SIG-M5 treated with dmso at 0.1 percent for 504 hours (cell line): ENCODE results near the gene PJA1.

Experiments used
- DNase-seq: peaks from one replicate; lab custom pipeline; 2025; ENCODE audit not compliant: unreplicated experiment; lab: John Stamatoyannopoulos, UW

The PJA1 gene

DNA sequence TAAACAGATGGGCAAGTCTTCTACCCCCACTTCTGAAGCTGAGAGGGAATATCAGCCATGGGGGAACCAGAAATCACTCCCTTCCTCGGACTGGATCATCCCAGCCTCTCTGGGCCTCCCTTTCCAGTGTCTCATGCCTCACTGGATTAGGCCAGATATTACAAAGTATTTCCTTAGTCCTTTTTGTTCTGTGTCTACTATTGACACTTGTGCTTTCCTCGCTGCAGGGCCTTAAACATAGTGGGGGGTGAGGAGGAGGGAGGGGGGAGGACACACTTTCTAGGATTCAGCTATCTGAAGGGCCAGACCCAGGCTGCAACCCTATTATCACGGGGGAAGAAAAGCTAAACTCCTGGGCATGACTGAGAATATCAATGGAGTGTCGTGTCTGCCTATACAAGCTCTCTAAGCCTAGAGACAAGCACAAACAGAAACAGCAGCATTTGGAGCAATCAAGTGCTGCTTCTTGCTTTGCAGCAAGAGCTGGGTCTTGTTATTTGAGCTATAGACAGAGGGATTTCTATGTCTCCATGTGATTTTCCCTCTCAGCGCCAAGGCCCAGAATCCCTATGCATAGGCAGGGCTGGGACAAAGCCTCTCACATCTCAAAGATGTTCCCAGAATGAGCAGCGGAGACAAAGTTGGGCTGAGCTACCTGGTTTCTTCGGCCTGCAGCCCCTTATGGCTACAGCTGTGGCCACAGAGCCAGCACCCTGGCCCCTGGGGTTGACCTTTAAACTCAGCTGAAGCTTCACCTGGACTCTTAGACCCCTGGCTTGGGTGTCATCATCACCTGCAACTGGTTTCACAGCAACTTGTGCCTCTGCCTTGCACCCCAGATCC is 20.2 kb downstream of the PJA1 start:
- DNase-seq = no peak

DNA sequence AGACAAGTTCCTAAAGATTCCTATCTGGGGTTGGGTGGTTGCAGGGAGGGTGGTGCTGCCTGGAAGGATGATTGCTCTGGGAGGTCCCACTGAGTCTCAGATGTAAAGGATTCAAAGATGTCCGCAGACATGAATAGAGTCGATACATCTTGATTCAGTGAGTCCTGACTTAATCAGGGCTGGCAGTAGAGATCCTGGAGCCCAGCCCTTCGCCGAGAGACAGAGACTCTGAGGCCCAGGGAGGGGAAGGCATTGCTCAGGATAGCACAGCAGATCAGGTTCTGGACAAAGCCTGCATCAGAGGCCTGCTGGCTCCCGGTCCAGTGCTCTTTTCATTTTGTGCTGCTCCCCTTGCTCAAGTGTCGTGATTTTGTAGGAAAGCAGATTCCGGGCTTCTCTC is 21.7 kb downstream of the PJA1 start:
- DNase-seq = no peak

GRCh38 chrX:69142788-69143469 is 22.3 kb downstream of the PJA1 start:
- no peak for DNase-seq

- DNase-seq = no peak
Observed at GRCh38 chrX:69140837-69141236, 24.4 kb downstream of the PJA1 start.

DNA sequence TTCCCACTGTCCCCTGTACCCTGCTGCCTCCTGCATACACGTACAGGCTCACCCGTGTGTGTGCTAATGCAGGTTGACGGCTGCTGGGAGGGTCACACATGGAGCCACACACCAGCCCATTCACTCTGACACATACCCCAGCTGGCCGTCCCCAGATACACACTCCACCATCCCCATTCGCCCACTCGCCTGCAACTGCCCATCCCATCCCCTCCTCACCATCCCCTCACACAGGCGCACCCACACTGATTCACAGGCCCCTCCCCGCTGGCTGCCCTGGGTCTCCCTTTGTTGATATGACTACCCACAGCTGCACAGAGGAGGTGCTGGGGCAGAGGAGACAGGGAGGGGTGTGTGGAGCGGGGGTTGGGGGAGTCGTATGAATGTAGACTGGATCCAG is 25.7 kb downstream of the PJA1 start:
- DNase-seq = no peak

DNA sequence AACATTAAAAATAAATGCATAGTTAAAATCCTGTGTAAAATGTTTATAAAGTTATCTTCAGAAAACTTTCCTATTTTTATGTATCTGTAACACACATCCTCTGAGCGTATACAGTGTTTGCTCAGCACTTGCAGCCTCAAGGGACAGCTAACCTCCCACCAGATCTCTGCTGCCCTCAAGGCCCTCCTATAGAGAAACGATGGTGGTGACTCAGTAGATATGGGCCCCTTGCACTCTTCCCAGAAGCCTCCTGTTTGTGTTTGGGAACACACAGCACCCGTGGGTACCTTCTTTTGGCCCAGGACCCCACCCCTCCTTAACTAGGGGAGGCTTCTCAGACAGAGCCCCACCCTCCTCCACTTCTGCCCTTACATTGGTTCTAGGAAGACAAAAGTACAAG is 26.7 kb downstream of the PJA1 start:
- DNase-seq = no peak

- no peak for DNase-seq
Observed at GRCh38 chrX:69138118-69138390, 27.2 kb downstream of the PJA1 start.

GRCh38 chrX:69137371-69138117 is 27.7 kb downstream of the PJA1 start:
- DNase-seq = no peak

DNA sequence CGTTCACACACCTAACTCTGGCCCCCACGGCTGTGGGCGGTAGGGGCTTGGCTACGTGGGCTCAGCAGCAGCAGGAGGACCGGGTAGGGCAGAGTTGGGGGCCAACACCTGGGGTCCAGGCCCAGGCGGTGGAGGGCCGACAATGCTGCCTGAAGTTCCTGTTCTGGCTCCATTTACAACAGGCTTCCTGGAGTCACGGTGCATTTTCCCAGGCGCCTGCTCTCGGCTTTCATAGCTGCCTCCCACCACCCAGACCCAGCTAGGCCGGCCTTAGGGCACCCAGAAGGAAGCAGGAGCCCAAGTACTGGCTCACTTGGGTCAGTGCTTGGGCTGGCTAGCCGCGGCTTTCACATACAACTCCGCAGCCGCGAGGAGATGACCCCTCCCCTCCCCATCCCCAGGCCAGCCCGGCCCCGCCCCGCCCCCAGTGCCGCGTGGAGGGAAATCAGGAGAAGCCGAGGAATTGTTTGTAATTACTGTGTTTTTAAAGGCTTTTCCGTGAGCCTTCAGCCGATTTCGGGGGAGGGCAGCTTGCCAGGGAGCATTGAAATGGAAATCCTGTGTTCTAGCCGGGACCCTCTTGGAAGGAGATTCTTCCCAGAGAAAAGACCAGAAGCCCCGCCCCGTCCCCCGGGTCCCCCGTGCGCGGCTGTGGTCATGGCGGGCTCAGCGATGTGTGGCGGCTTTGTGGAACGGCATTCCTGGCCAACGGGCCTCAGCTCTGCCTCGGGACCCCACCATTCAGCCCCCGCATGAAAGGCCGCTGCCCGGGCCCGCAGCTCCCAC is 28.5 kb downstream of the PJA1 start:
- DNase-seq = no peak

DNA sequence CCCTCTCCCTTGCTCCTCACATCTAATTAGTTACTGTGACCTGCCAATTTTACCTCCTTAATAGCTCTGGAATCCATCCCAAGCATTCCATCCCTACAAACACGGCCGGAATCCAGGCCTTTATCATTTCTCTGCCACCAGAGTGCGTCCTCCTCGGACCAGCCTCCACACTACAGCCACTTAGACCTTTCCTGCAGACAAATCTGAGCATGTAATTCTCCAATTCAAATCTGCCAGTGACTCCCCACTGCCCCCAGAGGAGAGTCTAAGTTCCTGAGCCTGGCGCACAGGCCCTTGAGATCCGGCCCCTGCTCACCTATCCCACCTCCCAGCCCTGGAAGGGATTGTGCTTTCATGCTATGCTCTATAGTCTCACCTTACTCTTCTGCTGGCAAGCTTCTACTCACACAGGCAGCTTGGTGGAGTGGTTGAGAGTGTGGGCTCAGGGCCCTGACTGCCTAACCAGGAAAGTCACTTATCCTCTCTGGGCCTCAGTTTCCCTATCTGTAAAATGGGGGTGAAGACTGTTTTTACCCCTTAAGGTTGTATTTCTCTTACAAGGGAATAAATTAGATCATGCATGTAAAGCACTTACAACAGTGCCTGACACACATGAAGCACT is 31.2 kb downstream of the PJA1 start:
- DNase-seq = peak; percentile 29

DNA sequence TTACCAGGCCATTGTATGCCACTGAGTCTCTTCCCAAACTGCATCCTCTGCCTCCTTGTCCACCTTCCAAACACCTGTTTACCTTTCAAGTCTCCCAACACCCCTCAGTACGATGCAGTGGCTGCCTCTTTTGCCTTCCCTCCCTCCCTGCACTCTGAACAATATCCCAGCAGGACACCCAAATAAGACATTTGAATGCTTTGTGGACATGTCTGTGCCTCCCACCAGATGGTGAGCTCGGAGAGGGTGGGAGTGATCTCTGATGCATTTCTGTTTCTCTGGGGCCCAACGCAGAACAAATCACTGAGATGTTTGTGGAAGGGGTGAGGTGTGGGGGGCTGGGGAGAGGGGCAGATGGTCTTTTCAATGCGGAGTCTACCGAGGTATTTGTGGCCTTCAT is 33.4 kb downstream of the PJA1 start:
- DNase-seq = no peak

- no peak for DNase-seq
Observed at GRCh38 chrX:69130439-69130838, 34.8 kb downstream of the PJA1 start.

DNA sequence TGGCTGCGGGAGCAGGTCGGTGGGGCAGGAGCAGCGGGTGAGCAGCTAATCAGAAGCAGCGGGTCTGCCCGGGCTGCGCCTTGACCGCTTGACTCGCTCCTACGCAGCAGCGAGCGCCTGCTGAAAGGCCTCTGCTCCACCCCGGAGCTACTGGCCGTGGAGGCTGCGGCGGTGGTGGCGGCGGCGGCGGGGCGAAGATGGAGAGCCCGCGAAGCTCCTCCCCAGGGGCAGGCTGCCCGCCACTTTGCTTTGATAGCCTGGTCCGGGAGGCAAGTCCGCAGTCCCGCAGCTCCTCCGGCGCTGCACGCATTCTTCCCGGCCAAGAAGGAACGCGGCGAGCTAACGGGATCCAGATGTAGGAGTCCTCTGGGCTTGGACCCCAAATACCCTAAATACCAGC is 36.7 kb downstream of the PJA1 start:
- DNase-seq = no peak

GRCh38 chrX:69127466-69127865 is 37.8 kb downstream of the PJA1 start:
- DNase-seq = no peak

DNA sequence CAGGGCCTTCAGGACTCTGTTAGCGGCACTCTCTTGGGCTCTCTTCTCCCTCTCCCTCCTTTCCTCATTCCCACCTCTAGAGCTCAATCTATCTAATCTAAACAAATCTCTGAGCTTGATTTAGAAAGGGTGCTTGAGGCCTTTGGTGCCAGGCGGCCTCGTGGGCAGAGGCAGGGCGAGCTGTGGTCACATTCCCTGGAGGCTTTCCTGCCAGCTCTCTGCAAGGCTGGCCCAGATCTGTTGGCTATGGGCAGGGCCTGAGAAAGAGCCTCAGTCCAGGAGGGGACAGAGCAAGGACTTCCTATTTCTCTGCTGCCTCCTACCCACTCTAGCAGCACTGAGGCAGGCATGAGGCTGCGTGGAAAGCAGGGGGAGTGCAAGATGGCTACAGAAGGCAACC is 38.6 kb downstream of the PJA1 start:
- DNase-seq = no peak

- DNase-seq = no peak
Observed at GRCh38 chrX:69125094-69125493, 40.2 kb downstream of the PJA1 start.

- DNase-seq = no peak
Observed at GRCh38 chrX:69124108-69124507, 41.1 kb downstream of the PJA1 start.

GRCh38 chrX:69123481-69123880 is 41.8 kb downstream of the PJA1 start:
- no peak for DNase-seq

- DNase-seq = no peak
Observed at GRCh38 chrX:69121321-69122000, 43.8 kb downstream of the PJA1 start.

GRCh38 chrX:69120476-69120875 is 44.8 kb downstream of the PJA1 start:
- no peak for DNase-seq
